OCI-M2 (cell line): Measurements from ENCODE around the gene KCP.
A peak's percentile ranks its signal among the peaks of the same experiment; 100 is the strongest.

Experiments used
- DNase-seq: peaks from one replicate; lab custom pipeline; 2025; ENCODE audit not compliant: unreplicated experiment; lab: John Stamatoyannopoulos, UW

Gene KCP

GRCh38 chr7:128888756-128889095 lies 21.8 kb downstream of the KCP start:
- no peak for DNase-seq

DNA sequence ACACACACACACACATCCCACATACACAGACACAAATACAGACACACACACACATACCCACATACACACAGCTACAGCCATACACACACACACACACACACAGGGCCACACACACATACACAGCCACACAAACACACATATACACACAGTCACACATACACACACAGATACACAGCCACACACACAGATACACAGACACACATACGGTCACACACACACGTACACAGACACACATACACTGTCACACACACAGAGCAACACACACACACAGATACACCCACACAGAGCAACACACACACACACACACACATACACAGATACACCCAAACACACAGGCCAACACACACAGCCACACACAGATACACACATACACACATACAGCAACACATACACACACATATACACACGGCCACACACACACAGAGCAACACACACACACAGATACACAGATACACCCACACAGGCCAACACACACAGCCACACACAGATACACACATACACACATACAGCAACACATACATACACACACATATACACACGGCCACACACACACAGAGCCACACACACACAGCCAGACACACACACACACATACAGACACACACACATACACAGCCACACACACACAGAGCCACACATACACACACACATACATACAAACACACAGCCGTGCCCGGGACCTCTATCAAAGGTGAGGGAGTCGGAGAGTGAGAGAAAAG lies 22.3 kb downstream of the KCP start:
- no peak for DNase-seq

GRCh38 chr7:128887169-128888038 lies 23.1 kb downstream of the KCP start:
- DNase-seq, result no peak

DNA sequence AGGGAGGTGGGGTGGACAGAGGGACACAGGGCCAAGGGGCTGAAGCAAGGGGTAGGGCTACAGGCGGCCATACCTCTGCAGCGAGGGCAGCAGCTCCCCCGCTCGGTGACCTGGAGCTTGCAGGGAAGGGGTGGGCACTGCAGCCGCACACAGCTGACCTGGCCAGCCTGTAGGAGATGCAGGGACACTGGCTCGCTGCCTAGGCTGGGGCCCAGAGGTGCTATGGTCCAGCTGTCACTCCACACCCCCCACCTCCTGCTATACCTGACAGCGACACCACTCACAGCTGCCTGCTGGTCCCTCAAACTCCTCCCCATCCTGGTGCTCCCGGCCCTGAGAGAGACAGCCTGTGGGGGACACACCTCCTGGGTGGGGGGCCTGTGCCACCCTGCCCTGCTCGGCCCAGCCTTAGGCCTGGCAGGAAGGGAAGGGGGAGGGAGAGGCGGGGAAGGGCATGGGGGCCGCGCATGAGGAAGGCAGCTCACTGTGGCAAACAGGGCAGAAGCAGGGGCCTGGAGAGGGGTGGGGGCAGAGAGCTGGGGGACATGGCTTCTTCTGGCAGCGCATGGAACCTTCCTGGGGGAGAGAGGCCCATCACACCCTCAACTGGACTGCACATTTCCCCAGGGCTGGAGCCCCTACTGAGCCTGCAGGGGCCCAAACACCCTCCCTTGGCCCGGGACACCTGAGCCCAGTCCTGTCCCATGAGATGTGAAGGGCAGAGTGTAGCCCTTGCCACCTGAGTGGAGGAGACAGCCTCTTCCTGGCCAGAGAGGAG lies 23.9 kb downstream of the KCP start:
- no peak for DNase-seq

- no peak for DNase-seq
Observed at GRCh38 chr7:128885370-128886187, 24.9 kb downstream of the KCP start.

DNA sequence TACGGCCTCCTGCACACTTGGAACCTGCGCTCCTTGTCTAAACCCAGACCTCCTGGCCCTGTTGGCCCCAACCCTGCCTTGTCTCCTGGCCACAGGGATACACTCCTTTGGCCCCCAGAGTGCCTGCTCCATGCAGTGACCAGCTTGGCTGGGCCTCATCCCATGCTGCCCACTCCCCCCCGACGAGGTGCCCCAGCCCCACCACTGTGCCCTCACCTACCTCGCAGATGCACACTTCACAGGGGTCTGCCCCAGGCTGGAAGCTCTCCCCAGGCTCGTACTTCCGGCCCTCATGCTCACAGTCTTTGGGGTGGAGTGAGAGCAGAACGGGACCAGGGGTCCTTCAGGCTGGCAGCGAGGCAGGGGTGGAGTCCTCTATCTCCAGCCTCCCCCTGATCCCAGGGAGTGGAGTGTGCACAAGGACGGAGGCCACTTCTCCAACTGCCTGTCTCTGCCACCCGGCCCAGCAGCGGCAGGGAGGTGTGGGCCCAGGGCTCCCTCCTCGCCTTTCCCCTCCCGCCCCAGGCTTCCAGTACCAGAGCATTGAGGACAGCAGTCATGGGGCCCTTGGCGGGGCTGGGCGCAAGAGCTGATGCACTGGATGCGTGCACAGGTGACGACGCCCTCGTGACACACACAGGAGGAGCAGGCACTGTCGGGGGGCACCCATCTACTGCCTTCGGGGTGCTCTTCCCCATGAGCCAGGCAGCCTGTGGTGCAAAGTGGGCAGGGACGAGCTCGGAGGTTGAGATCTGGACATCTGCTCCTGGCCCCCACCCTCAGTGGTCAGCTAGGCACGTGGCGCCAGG lies 25.7 kb downstream of the KCP start:
- no peak for DNase-seq

- peak; percentile 74 for DNase-seq
Observed at GRCh38 chr7:128883622-128884448, 26.7 kb downstream of the KCP start.

- no peak for DNase-seq
Observed at GRCh38 chr7:128882134-128882533, 28.4 kb downstream of the KCP start.

DNA sequence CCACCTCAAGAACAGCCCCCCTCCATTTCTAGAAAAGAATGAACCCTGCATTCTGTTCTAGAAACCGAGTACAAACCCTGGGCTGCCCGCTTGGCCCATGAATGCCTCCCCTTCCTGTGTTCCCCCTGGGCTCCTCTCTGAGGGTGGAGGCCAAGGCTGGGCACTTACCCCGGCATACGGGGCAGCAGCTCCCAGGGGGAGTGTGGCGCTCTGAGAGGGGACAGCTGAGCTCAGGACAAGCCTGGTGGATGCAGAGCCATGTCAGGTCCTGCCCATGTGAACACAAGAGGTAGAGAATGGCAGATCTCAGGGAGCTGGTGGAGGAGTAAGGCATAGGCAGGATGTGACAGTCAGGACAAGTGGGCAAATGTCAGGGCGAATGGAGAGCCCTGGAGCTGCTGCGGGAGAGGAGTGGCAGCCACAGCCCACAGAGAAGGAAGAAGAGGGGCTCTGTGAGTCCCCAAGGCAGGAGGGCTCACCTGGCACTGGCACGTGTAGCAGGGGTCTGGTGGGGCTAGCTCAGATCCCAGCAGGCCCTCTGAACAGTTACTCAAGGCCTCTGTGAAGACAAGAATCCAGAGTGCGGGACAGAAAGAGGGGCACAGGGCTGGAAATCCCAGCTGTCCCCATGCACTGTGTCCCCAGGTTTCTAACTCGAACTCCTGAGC lies 28.9 kb downstream of the KCP start:
- DNase-seq, result no peak

DNA sequence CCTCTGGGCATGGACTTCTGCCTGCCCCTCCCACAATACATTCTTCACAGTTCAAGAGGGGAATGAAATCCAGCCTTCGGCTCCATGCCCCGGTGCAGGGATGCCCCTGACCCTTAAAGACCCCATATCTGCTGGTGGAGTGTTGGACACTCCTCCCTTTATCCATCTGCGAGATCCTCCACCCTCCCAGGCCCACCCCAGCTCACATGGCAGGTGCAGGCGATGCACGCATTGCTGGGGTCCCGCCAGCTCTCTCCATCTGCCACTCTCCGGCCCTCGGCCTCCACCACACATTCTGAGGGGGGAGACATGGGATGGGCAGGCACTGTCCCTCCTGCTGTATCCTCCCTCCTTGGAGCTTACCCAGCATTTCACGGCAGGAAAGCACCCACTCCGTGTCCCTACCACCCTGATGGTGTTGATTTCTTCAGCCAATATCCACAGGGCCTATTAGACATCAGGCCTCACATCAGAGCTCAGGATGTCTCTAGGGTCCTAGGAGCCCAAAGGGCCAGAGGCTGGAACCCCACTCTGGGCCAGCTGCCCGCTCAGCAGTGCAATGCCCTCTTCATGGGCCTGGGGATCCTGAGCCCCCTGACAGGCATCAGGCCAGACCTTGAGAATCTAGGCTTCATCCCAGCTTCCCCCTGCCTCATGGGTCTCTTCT lies 29.6 kb downstream of the KCP start:
- DNase-seq, result no peak

GRCh38 chr7:128879939-128880746 lies 30.4 kb downstream of the KCP start:
- DNase-seq, result no peak

DNA sequence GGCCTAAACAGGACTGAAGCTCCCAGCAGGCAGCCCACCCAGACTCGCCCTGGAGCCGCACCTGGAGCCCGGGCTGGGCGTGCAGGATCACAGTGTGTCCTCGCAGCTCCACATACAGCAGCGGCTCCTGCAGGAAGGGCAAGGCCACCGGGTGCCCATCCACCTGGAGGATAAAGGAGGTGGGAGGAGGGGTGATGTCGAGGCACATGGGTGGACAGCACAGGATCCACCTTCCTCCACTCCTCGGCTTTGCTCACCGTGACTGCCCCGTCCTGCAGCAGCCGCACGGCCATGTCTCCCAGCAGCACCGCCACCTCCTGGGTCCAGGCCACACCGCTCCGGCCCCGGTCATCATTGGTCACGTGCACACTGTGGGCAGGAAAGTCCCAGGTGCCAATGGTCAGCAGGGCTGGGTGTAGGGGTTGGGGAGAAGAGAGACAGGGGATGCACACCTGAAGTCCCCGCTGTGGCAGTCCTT lies 31.0 kb downstream of the KCP start:
- DNase-seq, result no peak

- no peak for DNase-seq
Observed at GRCh38 chr7:128878226-128879105, 32.0 kb downstream of the KCP start.

DNA sequence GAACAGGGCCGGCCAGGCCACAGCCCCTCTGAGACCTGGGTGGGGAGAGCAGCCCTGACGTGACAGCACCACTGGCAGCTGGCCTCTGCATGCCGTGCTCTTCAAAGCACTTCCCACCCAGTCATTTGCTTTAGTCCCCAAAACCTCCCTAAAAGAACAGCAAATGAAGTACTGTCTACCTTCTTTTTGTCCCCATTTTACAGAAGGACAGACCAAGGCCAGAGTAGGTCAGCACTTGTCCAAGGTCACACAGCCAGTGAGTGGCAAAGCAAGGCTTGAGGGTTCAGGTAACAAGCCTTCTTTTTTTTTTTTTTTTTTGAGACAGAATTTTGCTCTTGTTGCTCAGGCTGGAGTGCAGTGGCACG lies 32.8 kb downstream of the KCP start:
- DNase-seq, result no peak

DNA sequence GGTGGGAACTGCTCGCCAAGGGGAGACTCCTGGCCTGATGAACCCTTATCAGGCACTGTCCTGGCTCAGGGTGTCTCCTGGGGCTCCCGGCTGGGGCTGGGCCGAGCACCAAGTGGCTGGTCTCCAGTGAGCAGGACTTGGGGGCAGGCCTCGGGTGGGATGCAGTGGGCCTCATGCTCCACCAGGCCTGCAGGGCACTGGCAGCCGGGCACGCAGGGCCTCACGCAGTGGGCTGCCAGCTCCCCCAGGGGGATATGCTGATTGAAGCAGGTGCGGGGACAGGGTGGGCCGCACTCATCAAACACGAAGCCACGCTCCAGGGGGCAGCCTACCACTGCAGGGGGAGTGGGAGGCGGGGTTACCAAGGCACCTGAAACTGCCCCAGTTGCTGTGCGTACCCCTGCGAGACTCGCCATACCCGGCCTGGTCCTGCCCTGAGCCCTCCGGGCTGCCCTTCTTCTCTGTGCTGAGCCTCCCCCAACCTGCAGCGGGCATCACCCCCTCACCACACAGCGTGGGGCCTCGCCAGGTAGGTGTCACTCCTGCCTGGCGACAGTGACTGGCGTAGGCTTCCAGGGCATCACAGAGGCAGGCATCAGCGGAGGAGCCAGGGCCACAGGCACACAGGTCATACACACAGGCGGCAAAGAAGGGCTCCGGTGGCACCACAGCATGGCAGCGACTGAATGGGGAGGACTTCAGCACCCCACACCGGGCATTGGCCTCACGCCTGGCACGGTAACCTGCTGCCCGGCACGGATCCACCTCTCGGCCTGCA lies 33.3 kb downstream of the KCP start:
- DNase-seq, result no peak

GRCh38 chr7:128876586-128876977 lies 33.9 kb downstream of the KCP start:
- DNase-seq, result no peak
